Measurements from ENCODE around the gene CRAT. TPM values are rescaled to one million over a fixed set of nuclear protein-coding genes. Genes with fewer than 3 reads are reported as not detected.

CRAT gene
- total and polyA plus RNA-seq, 2 donors from 2014 or later: 32.3 to 76.8 TPM

GRCh38 chr9:129053020-129053419, 57.6 kb downstream of the CRAT start:
- Histone ChIP-seq H3K36me3 (ENCODE audit: control insufficient read depth in 2 of 3, insufficient read depth in 3 of 3, low read length in 3 of 3) (peaks cover 0 to 20% (median 20%) of the 10 kb centered on the region in 3 donors), H3K27ac (ENCODE audit: low read depth in 2 of 2, low read length in 2 of 2) (no peak overlapping the region), H3K9ac (ENCODE audit: low read length in 3 of 3) (no peak overlapping the region), H3K9me3 (ENCODE audit: control insufficient read depth in 2 of 3, insufficient read depth in 1 of 3, low read length in 3 of 3) (no peaks in the 10 kb centered on the region), H3K4me1 (ENCODE audit: control insufficient read depth in 2 of 3, insufficient read depth in 2 of 3, low read depth in 1 of 3, low read length in 3 of 3) (peaks cover 0 to 2% (median 0%) of the 10 kb centered on the region in 3 donors), H3K4me3 (ENCODE audit: low read length in 3 of 3) (no peak overlapping the region), H3K27me3 (ENCODE audit: control insufficient read depth, insufficient read depth, low read length) (no peaks in the 10 kb centered on the region)
- no peak for TF ChIP-seq CTCF (IDR thresholded peaks at IDR 0.05; ENCODE audit: borderline replicate concordance, extremely low read depth, insufficient read depth)
- intact Hi-C loops (cut with DNase I): no loop called here
- DNase-seq (no peak), FAIRE-seq (no peak)

- Histone ChIP-seq H3K36me3 (ENCODE audit: control insufficient read depth in 2 of 3, insufficient read depth in 3 of 3, low read length in 3 of 3) (peaks cover 0 to 21% (median 21%) of the 10 kb centered on the region in 3 donors), H3K4me3 (ENCODE audit: low read length in 3 of 3) (no peak overlapping the region), H3K27me3 (ENCODE audit: control insufficient read depth, insufficient read depth, low read length) (no peaks in the 10 kb centered on the region), H3K9ac (ENCODE audit: low read length in 3 of 3) (no peak overlapping the region), H3K9me3 (ENCODE audit: control insufficient read depth in 2 of 3, insufficient read depth in 1 of 3, low read length in 3 of 3) (no peaks in the 10 kb centered on the region), H3K4me1 (ENCODE audit: control insufficient read depth in 2 of 3, insufficient read depth in 2 of 3, low read depth in 1 of 3, low read length in 3 of 3) (peaks cover 0 to 2% (median 0%) of the 10 kb centered on the region in 3 donors), H3K27ac (ENCODE audit: low read depth in 2 of 2, low read length in 2 of 2) (no peak overlapping the region)
- intact Hi-C loops (cut with DNase I): no loop called here
- FAIRE-seq (no peak), DNase-seq (peak in 3 of 5 donors; percentile 22 to 92 (median 39))
- TF ChIP-seq CTCF (IDR thresholded peaks at IDR 0.05; ENCODE audit: borderline replicate concordance, extremely low read depth, insufficient read depth): no peak
These were observed 58.0 kb downstream of the CRAT start for GRCh38 chr9:129052592-129052991.

Other genes with a start within 250 kb of the CRAT start
- gene KYAT1, start 228.8 kb downstream of the CRAT start, total RNA-seq: 5.1 TPM
- 17.0 TPM for gene KYAT1, start 228.8 kb downstream of the CRAT start, polyA plus RNA-seq (ENCODE audit: insufficient read depth, low read depth, low replicate concordance)
- 37.4 TPM for gene LRRC8A, start 228.7 kb downstream of the CRAT start, total RNA-seq
- 18.5 TPM for gene LRRC8A, start 228.7 kb downstream of the CRAT start, polyA plus RNA-seq (ENCODE audit: insufficient read depth, low read depth, low replicate concordance)
- gene PHYHD1, start 189.8 kb downstream of the CRAT start, total RNA-seq: 59.0 TPM
- gene PHYHD1, start 189.8 kb downstream of the CRAT start, polyA plus RNA-seq (ENCODE audit: insufficient read depth, low read depth, low replicate concordance): 122 TPM
- 13.9 TPM for gene DOLK, start 163.2 kb downstream of the CRAT start, total RNA-seq
- 17.0 TPM for gene DOLK, start 163.2 kb downstream of the CRAT start, polyA plus RNA-seq (ENCODE audit: insufficient read depth, low read depth, low replicate concordance)
- gene NUP188, start 163.1 kb downstream of the CRAT start, total RNA-seq: 27.9 TPM
- gene NUP188, start 163.1 kb downstream of the CRAT start, polyA plus RNA-seq (ENCODE audit: insufficient read depth, low read depth, low replicate concordance): 6.4 TPM
- 128 TPM for gene SH3GLB2, start 82.5 kb downstream of the CRAT start, total RNA-seq
- gene SH3GLB2, start 82.5 kb downstream of the CRAT start, polyA plus RNA-seq (ENCODE audit: insufficient read depth, low read depth, low replicate concordance): 118 TPM
- 29.9 TPM for gene MIGA2, start 74.2 kb downstream of the CRAT start, total RNA-seq
- gene MIGA2, start 74.2 kb downstream of the CRAT start, polyA plus RNA-seq (ENCODE audit: insufficient read depth, low read depth, low replicate concordance): 26.1 TPM
- gene DOLPP1, start 29.7 kb downstream of the CRAT start, total RNA-seq: 9.1 TPM
- 12.1 TPM for gene DOLPP1, start 29.7 kb downstream of the CRAT start, polyA plus RNA-seq (ENCODE audit: insufficient read depth, low read depth, low replicate concordance)
- gene PTPA, start 622 bp upstream of the CRAT start, total RNA-seq: 164 TPM
- 161 TPM for gene PTPA, start 622 bp upstream of the CRAT start, polyA plus RNA-seq (ENCODE audit: insufficient read depth, low read depth, low replicate concordance)
- 46.9 TPM for gene IER5L, start 67.5 kb upstream of the CRAT start, total RNA-seq
- 18.0 TPM for gene IER5L, start 67.5 kb upstream of the CRAT start, polyA plus RNA-seq (ENCODE audit: insufficient read depth, low read depth, low replicate concordance)

Data from kidney (tissue), 14 donors.